Endothelial cell (in vitro differentiated cells): ENCODE measurements around the gene CPEB1. TPM values are rescaled to one million over a fixed set of nuclear protein-coding genes. Genes with fewer than 3 reads are reported as not detected.

Experiments used
- DNase-seq: peaks from one replicate; pipeline ENCODE4 v3.0.0; 2021; ENCODE audit warnings: low spot score
- H3K27ac Mint-ChIP-seq: one replicate; pipeline ENCODE4 v1.8.0; 2021; ENCODE audit warnings: mixed read lengths, inconsistent platforms; ENCODE audit not compliant: unreplicated experiment
- H3K27me3 Mint-ChIP-seq: one replicate; pipeline ENCODE4 v1.8.0; 2021; ENCODE audit warnings: mild to moderate bottlenecking, moderate library complexity, mixed read lengths, inconsistent platforms; ENCODE audit not compliant: unreplicated experiment
- H3K36me3 Mint-ChIP-seq: one replicate; pipeline ENCODE4 v1.8.0; 2021; ENCODE audit warnings: mild to moderate bottlenecking, low read depth, mixed read lengths, inconsistent platforms; ENCODE audit not compliant: unreplicated experiment
- H3K4me1 Mint-ChIP-seq: one replicate; pipeline ENCODE4 v1.8.0; 2021; ENCODE audit warnings: mild to moderate bottlenecking, mixed read lengths, inconsistent platforms; ENCODE audit not compliant: unreplicated experiment
- H3K4me3 Mint-ChIP-seq: one replicate; pipeline ENCODE4 v1.8.0; 2021; ENCODE audit warnings: mild to moderate bottlenecking, mixed read lengths, inconsistent platforms; ENCODE audit not compliant: unreplicated experiment
- H3K9me3 Mint-ChIP-seq: one replicate; pipeline ENCODE4 v1.8.0; 2021; ENCODE audit warnings: mixed read lengths, inconsistent platforms; ENCODE audit not compliant: unreplicated experiment
- total RNA-seq: library from RNA; stranded (reverse); fragmentation: NEBNext Ultra II Directional; extraction: Animal tissue kit (Norgen Biotek cat#: 25700); gene quantifications from one replicate; pipeline ENCODE4 v1.2.1, GENCODE V29; 2021; ENCODE audit not compliant: unreplicated experiment
- TF ChIP-seq, protein P1 (sequence below): fragments of 200-600 bp; sonication (generic); IDR thresholded peaks from one replicate; pipeline ENCODE4 v1.5.0; 2021; ENCODE audit warnings: antibody characterized with exemption; ENCODE audit not compliant: unreplicated experiment

The CPEB1 gene
- total RNA-seq, 1 donor from 2014 or later = not detected

- H3K4me3 Mint-ChIP-seq = no peak overlapping the region
- no peak overlapping the region for H3K27ac Mint-ChIP-seq
- DNase-seq = peak; percentile 17
- H3K4me1 Mint-ChIP-seq = peaks cover 5% of the 10 kb centered on the region
- no peaks in the 10 kb centered on the region for H3K36me3 Mint-ChIP-seq
- H3K27me3 Mint-ChIP-seq = peaks cover 6% of the 10 kb centered on the region
- TF ChIP-seq, protein P1, sequence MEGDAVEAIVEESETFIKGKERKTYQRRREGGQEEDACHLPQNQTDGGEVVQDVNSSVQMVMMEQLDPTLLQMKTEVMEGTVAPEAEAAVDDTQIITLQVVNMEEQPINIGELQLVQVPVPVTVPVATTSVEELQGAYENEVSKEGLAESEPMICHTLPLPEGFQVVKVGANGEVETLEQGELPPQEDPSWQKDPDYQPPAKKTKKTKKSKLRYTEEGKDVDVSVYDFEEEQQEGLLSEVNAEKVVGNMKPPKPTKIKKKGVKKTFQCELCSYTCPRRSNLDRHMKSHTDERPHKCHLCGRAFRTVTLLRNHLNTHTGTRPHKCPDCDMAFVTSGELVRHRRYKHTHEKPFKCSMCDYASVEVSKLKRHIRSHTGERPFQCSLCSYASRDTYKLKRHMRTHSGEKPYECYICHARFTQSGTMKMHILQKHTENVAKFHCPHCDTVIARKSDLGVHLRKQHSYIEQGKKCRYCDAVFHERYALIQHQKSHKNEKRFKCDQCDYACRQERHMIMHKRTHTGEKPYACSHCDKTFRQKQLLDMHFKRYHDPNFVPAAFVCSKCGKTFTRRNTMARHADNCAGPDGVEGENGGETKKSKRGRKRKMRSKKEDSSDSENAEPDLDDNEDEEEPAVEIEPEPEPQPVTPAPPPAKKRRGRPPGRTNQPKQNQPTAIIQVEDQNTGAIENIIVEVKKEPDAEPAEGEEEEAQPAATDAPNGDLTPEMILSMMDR = no peak
- H3K9me3 Mint-ChIP-seq = no peaks in the 10 kb centered on the region
Measured at GRCh38 chr15:82571722-82572222, 75.4 kb downstream of the CPEB1 start.

GRCh38 chr15:82570721-82571508, 76.2 kb downstream of the CPEB1 start:
- Mint-ChIP-seq H3K27ac (no peak overlapping the region), H3K9me3 (no peaks in the 10 kb centered on the region), H3K4me3 (no peak overlapping the region), H3K4me1 (peaks cover 5% of the 10 kb centered on the region), H3K36me3 (no peaks in the 10 kb centered on the region), H3K27me3 (peaks cover 6% of the 10 kb centered on the region)
- TF ChIP-seq, protein P1 = no peak
- no peak for DNase-seq

DNA sequence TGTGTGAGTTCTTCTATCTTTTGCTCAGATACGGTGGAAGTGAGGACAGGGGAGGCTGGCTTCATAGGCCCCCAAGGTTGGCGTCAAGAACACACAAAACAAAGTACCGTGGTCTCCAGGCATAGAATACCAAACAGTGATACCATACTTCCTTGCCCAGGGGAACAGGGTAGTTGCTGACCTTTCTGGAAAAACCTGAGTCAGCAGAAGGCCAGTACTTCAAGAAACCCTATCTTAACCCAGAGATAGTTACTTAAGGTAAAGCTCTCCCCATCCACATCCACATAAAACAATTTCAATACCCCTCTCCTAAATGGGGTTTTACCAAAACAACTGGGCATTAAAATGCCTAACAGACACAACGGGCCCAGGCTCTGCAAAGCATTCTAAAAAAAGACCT, 77.3 kb downstream of the CPEB1 start:
- Mint-ChIP-seq H3K9me3 (no peaks in the 10 kb centered on the region), H3K4me1 (peaks cover 11% of the 10 kb centered on the region), H3K27ac (no peak overlapping the region), H3K36me3 (no peaks in the 10 kb centered on the region), H3K4me3 (no peak overlapping the region), H3K27me3 (peaks cover 7% of the 10 kb centered on the region)
- DNase-seq = no peak
- TF ChIP-seq, protein P1 = no peak

GRCh38 chr15:82568986-82569385, 78.2 kb downstream of the CPEB1 start:
- TF ChIP-seq, protein P1 = no peak
- DNase-seq = no peak
- peaks cover 11% of the 10 kb centered on the region for H3K4me1 Mint-ChIP-seq

DNA sequence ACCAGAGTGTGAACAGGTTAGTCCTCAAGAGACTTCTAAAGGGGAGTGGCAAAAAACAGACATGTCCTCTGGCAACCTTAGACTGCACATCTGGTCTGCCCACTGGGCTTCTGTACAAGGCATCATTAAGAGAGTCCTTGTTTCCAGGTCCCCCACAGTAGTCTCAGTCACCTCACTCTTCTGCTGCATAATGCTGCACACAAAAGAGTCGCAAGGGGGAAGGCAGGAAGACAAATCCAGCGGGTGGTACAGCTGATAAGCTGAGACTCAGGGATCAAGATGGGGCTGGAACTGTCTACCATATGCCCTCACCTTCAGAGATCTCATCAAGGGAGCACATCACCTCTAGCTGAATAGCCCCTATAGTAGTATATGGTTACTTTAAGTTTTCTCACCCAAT, 79.5 kb downstream of the CPEB1 start:
- DNase-seq = no peak
- TF ChIP-seq, protein P1 = no peak
- H3K4me3 Mint-ChIP-seq = no peak overlapping the region
- H3K9me3 Mint-ChIP-seq = no peaks in the 10 kb centered on the region
- no peak overlapping the region for H3K27ac Mint-ChIP-seq
- H3K36me3 Mint-ChIP-seq = no peaks in the 10 kb centered on the region
- H3K4me1 Mint-ChIP-seq = peaks cover 9% of the 10 kb centered on the region
- H3K27me3 Mint-ChIP-seq = peaks cover 3% of the 10 kb centered on the region

More at GRCh38 chr15:82568986-82569385, 78.2 kb downstream of the CPEB1 start:
- H3K36me3 Mint-ChIP-seq = no peaks in the 10 kb centered on the region
- no peak overlapping the region for H3K4me3 Mint-ChIP-seq
- H3K27ac Mint-ChIP-seq = no peak overlapping the region
- H3K9me3 Mint-ChIP-seq = no peaks in the 10 kb centered on the region
- H3K27me3 Mint-ChIP-seq = peaks cover 5% of the 10 kb centered on the region
